GM18508 (cell line): Measurements from ENCODE around the gene FAM149B1.
"Not testable (repeated sequence)": the region's sequence is repeated elsewhere in the genome, so short reads cannot be mapped to it uniquely, and the experiment has no call there.

ENCODE experiments used
- ATAC-seq: cut with Tn5 transposase; IDR thresholded peaks from one replicate; pipeline ENCODE4 v1.9.1; 2021; ENCODE audit warnings: moderate number of reproducible peaks; ENCODE audit not compliant: insufficient read depth, unreplicated experiment

Gene FAM149B1

DNA sequence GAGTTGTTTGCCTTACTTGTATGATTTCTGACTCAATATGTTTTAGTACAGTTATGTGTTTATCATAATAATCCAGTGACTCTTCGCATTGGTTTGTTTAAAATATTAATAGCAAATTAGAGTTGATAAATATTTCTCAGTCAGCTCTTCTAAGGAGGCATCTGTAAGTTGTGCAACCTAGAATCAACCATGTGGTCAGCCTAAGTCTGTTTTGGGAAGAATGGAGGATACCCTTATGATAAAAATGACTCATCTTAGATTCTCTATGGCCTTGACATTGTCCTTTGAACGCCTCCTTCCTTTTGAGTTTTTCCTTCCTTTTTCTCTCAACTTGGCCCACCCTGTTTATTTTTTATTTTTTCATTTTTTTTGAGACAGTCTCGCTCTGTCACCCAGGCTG is 60.3 kb downstream of the FAM149B1 start:
- ATAC-seq: no peak

DNA sequence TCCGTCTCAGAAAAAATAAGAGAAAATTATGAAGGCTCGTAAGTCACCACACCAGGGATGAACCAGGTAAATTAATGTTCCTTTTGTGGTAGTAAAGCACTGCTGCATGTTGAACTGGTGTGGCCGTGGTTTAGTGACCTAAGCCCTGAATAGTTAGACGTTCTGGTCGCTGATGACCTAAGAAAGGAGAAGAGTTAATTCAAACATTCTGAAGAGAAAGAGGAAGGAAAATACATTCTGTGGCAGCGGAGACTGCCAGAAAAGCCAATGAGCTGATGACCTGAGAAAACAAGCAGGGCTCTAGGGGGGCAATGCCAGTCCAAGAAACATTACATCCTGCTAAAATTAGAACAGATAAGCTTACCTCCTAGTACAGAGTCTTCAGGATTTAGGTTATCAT is 61.6 kb downstream of the FAM149B1 start:
- ATAC-seq: no peak

DNA sequence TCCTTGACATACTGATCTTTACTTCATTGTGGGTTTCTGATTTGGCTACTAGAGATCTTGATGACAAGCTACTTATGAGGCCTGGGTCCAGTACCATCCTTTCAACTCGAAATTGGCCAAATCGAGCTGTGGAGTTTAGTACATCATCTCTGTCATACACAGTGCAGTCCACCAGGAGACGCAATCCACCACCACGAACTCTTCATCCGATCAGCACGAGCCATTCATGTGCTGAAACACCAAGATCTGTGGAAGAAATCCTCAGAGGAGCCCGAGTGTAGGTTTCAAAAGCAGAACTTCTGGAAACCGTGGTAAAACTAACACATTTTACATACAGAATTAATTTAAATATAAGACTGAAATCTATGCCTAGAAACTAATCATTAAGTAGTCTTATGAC is 65.0 kb downstream of the FAM149B1 start:
- ATAC-seq: no peak

DNA sequence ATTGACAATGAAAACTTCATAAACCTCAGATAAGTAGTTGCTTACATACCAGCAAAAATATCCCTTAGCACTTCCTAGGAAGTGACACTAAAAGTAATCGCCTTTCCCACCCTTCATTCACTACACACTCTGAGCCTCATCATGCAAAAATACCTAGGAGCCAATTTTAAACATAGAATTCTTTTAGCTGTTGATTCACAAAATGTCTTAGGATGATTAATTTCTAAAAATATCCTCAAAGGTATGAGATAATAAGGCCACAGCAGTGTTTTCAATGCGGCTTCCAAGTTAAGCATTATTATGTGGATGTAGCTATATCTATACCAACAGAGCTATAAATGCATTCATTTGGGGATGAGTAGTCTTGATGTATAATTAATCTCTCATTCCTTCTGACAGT is 66.0 kb downstream of the FAM149B1 start:
- no peak for ATAC-seq

DNA sequence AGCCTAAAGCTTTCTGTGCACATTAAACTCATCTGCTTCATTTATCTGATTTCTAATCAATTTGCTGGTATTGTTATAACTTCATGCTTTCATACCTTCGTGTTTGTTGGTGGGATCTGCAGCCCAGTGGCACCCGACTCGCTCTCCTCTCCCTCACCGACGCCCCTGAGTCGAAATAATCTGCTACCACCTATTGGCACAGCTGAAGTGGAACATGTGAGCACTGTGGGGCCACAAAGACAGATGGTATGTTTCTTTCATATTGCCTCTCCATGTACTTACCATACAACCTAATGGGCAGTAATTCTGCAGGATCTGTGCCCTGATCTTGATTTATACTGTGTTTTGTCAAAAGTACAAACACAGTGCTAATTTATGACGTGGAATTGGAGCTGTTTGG is 66.8 kb downstream of the FAM149B1 start:
- no peak for ATAC-seq

DNA sequence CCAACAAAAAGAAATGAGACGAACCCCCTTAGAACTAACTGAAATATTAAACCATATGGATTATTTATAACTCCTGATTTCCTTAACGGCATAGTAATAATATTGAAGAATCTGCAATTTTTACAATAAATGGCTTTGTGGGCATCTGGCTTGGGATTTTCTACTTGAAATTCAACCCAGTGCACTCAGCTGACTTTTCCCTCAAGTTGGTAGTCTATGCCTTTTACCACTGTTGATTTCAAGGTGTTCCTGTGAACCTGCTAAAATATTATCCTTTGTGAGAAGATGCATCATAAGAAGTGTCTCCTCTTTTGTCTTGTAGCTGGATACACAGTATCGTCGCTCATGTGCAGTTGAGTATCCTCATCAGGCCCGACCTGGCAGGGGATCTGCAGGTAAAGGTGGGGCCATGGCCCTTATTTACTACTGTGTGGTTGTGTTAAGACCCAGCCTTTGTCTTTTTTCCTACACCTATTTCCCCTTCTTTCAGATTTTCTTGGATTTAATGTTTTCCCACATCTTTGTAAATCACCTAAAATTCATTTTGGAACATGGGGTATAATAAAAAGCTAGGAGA is 71.2 kb downstream of the FAM149B1 start:
- no peak for ATAC-seq

DNA sequence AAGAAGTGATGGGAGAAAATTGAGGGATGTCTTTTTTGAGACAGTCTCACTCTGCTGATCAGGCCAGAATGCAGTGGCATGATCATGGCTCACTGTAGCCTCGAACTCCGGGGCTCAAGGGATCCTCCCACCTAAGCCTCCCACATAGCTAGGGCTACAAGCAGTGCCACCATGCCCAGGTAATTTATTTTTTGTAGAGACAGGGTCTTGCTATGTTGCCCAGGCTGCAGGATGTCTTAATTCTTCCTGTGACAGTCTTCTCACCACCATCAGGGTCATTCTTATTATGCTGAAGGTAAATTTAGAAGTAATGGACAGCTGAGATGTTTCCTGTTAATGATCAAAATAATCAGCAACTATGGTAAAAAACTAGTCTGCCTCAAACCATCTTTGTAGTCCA is 72.0 kb downstream of the FAM149B1 start:
- ATAC-seq: no peak

DNA sequence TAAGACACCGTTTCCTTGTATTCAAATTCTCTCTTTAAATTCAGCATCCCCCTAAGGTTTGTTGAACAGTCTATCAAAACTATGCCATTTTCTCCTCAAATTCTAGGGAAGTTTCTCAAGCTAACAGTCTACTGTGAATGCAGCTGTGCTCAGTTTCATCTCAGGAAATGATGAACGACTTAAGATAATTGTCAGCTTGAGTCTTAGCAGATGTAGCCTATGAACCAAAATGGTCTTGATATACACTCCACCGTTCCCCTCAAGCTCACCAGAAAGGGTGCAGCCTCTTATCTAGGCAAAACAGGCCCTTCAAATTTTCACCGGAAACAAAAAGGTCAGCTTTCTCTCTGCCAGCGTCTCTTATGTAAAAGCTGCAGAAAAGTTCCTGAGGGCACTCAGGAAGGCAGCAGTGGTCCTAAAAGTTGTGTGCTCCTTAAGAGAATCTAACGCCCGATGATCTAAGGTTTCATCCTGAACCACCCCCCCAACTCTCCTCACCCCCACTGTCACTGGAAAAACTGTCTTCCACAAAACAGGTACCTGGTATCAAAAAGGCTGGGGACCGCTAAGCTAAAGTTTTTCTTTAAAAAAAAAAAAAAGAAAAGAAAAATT is 77.1 kb downstream of the FAM149B1 start:
- no peak for ATAC-seq

DNA sequence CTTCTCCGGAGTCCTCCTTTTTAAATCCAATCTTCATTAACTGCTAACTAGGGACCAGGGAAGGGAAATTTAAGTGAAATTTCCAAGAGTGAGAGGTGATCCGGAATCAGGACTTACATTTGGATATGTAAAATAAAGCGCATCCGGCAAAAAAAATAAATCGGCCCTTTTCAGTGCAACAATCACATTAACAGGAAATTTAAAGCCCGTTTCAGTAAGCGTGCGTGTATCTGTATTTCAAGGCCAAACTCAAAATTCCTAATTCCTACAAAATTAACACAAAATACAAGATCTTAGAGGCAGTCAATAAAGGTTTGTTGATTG is 78.4 kb downstream of the FAM149B1 start:
- ATAC-seq: no peak

DNA sequence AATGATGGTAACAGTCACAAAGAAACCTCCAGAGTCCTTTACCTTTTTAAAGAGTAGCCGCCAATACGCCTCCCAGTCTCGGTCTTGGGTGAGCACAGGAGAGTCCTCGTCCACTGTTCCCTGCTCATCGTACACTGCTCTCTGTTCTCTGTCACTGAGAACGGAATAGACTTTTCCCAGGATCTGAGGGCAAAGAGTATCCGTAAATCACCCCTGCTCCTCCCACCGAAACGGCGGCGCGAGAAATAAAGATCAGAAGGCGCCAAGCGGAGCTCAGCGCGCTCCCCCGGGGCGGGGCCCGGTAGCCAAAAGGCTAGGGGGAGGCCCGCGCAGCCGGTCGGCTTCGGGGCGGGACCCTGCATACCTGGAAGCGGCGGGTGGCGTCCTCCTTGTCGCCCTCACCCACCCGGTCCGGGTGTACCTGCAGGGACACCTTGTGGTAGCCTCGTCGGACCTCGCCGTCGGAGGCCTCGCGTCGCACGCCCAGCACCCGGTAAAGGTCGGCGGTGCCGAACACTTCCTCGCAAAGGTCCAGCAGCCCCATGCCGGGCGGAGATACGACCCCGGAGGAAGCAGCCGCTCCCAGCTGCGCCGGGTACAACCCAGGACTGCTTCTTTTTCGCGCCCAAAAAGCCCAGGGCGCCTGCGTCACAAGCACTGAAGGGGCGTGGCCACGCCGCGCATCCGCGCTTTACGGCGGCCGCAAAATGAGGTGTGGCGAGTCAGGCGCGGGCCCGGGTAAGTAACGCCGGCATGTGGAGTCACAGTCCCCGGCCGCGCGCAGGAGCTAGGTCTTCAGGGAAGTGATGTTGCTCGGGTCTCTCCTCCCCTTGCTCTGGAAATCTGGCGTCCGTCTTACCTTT is 79.0 kb downstream of the FAM149B1 start, which contains the start of gene DNAJC9:
Gene DNAJC9, minus strand, starts transcription at position 610 of the 863 bp plus-strand sequence. Its CDS starts 66 bp downstream, at position 544.
- ATAC-seq: peak; percentile 56

DNA sequence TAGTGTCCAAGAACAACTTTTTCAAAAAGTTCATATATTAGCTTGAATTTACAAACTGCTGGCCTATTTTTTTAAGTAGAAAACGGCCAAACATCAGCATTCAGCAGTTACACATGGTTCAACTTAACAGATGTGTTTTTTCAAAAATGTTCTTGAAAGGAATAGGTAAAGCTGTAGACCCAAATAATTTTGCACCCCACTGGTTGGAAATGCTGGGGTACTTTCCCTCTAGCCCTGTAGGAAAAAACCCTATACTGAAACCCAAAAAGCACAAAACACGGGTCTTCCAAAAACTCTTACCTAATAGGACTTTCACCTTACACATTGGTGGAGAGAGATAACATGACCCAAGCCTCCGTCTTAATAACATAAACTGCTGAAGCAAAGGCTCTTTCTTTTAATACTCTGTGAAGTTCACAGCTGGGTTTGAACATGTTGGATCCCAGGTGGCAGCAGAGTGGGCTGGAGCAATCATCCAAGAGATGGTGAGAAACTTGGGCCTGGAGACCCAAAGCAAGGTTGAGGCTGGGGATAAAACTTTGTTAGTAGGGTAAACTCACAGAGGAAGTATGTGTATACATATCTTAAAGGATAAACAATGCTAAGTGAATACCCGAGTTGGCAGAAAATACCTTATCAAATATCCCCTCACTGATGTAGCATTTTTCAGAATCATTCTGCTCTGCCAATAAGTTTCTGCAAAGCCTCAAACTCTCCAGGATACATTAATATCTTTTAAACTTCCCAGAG is 79.8 kb downstream of the FAM149B1 start:
- ATAC-seq: no peak

DNA sequence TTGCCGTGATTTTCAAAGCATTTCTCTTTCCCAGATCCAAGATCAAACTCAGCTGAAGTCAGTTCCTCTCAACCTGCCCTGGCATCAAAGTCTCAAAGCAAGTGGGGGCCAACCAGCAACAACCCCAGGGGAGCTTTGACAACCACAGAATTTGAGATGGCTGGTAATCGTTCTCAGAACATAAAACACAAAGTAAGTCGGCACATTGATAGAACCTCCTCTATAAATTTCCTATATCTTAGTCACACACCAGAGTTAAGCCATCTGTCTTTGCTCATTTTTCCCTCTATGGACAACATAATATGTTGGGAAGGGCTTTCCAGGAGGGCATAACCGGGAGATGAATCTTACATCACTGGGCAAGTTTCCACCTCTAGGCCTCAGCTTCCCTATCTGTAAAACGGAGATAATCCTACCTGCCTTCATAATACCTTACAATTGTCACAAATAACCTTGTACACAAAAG is 80.4 kb downstream of the FAM149B1 start:
- ATAC-seq: no peak

DNA sequence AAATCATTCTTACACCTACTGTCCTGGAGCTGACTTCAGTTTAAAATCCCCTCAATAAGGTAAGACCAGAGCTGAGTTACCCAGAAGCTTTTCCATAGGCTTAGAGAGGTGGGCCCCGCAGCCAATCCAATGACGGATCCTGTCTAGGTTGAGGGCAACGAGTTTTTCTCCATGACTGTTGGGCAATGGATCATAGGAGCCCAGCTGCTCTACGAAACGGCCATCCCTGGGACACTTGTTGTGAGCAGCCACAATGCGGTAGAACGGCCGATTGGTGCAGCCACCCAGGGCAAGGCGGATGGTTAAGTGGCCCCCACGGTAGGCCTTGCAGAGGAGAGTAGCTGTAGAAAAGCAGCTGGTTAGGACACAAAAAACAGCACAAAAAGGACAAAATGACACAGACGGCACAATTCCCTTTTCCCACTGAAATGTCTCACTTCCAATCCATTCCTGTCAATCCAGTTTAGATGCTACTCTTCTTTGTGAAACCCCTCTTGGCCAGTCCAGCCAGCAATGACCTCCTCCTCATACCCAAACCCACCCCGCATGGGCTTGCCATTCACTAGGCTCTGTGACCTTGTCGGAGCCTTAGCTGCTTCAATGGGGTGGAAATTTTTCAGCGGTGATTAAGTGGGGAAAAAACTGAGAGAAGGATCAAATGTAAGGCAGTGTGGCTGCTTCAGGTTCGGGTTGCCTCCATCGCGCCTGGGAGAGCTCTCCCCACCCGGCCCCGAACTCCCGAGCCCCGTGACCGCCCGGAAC is 83.9 kb downstream of the FAM149B1 start:
- ATAC-seq: no peak

DNA sequence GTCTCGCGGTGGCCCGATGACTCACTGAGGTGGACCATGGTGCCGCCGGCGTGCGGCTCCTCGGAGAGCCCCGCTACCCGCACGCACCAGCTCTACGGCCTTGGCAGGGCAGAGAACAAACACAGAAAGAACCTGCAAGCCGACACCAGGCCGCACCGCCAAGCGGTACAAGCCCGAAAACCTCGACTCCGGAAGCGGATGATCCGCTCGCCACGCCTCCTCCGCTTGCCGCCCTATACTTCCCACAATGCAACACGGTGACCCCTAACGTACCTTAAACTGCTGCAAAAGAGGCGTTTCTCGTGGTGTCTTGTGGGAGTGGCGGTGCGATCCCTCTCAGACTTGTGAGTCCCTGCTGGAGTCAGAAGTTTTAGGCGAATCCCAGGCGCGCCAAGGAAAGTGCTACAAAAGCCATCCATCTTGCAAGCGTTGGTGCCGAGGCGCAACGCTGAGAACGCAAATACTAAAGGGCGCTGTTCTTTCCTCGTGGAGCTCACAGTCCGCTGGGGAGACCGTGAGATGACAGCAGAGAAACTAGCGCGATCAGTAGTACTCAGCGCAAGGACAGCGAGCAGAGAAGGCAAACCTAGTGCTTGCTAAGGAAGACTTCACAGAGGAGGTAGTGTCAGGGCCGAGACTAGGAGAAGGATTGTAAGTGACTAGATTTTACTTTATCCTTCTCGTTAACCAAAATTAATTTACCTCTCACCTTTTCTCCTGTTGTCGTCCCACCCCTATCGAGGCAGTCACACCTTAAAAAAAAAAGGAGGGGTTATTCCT is 84.7 kb downstream of the FAM149B1 start, which contains the start of gene MRPS16:
Gene MRPS16, minus strand, starts transcription at position 200 of the 780 bp plus-strand sequence. Its CDS starts 162 bp downstream, at position 38.
- ATAC-seq: peak; percentile 39

DNA sequence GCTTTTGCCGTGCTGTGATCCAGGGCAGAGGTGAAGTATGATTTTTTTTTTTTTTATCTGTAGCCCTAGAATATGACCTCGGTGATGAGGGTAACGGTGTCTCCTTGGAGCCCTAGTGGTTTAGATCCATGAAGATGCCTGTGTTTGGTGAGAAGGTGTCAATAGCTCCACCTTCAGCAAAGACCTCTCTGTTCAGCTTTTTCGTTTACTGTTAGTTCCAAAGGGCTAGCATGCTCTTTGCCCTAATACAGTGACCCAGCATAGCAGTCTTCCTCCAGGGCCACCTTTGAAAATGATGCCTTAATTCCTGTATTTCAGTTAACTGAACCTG is 85.3 kb downstream of the FAM149B1 start:
- ATAC-seq: no peak

DNA sequence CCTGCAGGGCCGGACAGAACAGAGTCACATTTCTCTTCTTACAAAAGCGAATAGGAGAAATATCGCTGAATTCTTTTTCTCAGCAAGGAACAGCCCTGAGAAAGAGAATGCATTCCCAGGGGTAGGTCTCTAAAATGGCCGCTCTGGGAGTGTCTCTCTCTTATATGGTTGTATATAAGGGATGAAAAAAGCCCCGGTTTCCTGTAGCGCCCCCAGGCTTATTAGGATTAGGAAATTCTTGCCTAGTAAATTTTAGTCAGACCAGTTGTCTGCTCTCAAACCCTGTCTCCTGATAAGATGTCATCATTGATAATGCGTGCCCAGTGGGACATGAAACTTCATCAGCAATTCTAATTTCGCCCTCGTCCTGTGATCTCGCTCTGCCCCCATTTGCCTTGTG is 90.7 kb downstream of the FAM149B1 start:
- ATAC-seq: not testable (repeated sequence)

DNA sequence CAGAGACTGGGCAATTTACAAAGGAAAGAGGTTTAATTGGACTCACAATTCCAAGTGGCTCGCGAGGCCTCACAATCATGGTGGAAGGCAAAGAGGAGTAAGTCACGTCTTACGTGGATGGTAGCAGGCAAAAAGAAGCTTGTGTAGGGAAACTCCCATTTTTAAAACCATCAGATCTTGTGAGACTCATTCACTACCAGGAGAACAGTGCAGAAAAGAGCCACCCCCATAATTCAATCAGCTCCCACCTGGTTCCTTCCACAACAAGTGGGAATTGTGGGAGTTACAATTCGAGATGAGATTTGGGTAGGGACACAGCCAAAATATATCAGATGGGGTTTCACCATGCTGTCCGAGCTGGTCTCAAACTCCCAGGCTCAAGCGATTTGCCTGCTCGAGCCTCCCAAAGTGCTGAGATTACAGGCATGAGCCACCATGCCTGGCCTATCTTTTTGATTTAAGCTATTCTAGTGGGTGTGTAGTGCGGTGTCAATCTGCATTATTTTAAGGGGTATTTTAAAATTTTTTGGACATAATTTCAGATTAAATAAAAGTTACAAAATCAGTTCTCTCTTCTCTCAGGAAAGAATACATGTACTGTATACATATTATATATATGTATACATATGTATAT is 93.6 kb downstream of the FAM149B1 start:
- no peak for ATAC-seq

DNA sequence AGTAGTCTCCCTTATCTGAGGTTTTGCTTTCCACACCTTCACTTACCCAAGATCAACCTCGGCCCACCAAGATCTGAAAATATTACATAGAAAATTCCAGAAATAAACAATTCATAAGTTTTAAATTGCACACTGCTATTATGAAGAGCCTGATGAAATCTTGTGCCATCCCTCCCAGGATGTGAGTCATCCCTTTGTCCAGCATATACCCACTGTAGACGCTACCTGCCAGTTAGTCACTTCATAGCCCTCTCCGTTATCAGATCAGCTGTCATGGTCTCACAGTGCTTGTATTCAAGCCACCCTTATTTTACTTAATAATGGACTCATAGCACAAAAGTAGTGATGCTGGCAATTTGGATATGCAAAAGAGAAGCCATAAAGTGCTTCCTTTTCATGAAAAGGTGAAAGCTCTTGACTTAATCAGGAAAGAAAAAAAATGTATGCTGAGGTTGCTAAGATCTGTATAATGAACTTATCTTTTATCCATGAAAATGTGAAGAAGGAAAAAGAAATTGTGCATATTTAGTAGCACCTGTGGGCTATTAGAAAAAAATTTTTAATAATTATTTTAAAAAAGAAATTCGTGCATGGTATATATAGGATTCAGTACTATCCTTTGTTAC is 94.3 kb downstream of the FAM149B1 start:
- ATAC-seq: no peak
